ENCODE results near the gene FLNB. TPM values are rescaled to one million over a fixed set of nuclear protein-coding genes. Genes with fewer than 3 reads are reported as not detected.

The FLNB gene
- total and polyA plus RNA-seq, 9 of the 15 experiments (the other 6 are each of a cell fraction or from before 2014, with no cell fraction given): 9.4 to 48.1 (median 25.6) TPM

- TF ChIP-seq SMAD4 (CRISPR knock-in tag; conservative IDR thresholded peaks at IDR 0.05) (peak; percentile 94), TBP (optimal IDR thresholded peaks at IDR 0.05; ENCODE audit: low read depth, low read length) (peak; percentile 39), FOSL1 (tag; conservative IDR thresholded peaks at IDR 0.05) (peak; percentile 90), TEAD4 (IDR thresholded peaks at IDR 0.05; ENCODE audit: low read length) (0 out of 2 replicates have a peak, but pooled peaks have one; percentile 34), TEAD4 (CRISPR knock-in tag; IDR thresholded peaks at IDR 0.05; ENCODE audit: borderline replicate concordance) (no peak), ZZZ3 (IDR thresholded peaks at IDR 0.05) (no peak), JUN (IDR thresholded peaks at IDR 0.05; ENCODE audit: borderline replicate concordance, low read depth, low read length) (peak; percentile 60; the same call in 1 of the 2 replicates), JUN (CRISPR knock-in tag; IDR thresholded peaks at IDR 0.05; ENCODE audit: borderline replicate concordance) (no peak), ZBED1 (IDR thresholded peaks at IDR 0.05) (peak; percentile 57; the same call in 1 of the 2 replicates), EP300 (IDR thresholded peaks at IDR 0.05; ENCODE audit: low read length) (peak; percentile 79), ADNP (tag; IDR thresholded peaks at IDR 0.05) (no peak; the same call in 1 of the 2 replicates), JUNB (CRISPR knock-in tag; conservative IDR thresholded peaks at IDR 0.05) (no peak), NRF1 (conservative IDR thresholded peaks at IDR 0.05 in 1 of 2, IDR thresholded peaks at IDR 0.05 in 1 of 2) (0 out of 4 replicates have a peak, but pooled peaks of 1 of the 2 experiments have one; percentile 20), ZBTB26 (CRISPR knock-in tag; IDR thresholded peaks at IDR 0.05) (no peak), TCF15 (CRISPR knock-in tag; IDR thresholded peaks at IDR 0.05) (no peak), ZNF175 (CRISPR knock-in tag; IDR thresholded peaks at IDR 0.05; ENCODE audit: low read depth) (peak; percentile 93), HDAC3 (IDR thresholded peaks at IDR 0.05; ENCODE audit: borderline replicate concordance, partially characterized antibody) (peak; percentile 59), DMBX1 (CRISPR knock-in tag; IDR thresholded peaks at IDR 0.05; ENCODE audit: borderline replicate concordance) (peak; percentile 87), BACH1 (tag; IDR thresholded peaks at IDR 0.05) (peak; percentile 72; the same call in 1 of the 2 replicates), CREB3 (tag; conservative IDR thresholded peaks at IDR 0.05; ENCODE audit: low read depth) (0 out of 2 replicates have a peak, but pooled peaks have one; percentile 67)
Observed at GRCh38 chr3:58161435-58162398, 153.5 kb downstream of the FLNB start (continued).

Data from K562 (cell line).